HG02571 (cell line): ENCODE measurements around the gene PNMA6A.
"Not testable (repeated sequence)": the region's sequence is repeated elsewhere in the genome, so short reads cannot be mapped to it uniquely, and the experiment has no call there.

Source experiments
- ATAC-seq: cut with Tn5 transposase; IDR thresholded peaks from one replicate; pipeline ENCODE4 v1.9.1; 2021; ENCODE audit warnings: mild to moderate bottlenecking, moderate library complexity; ENCODE audit not compliant: unreplicated experiment

Gene PNMA6A

DNA sequence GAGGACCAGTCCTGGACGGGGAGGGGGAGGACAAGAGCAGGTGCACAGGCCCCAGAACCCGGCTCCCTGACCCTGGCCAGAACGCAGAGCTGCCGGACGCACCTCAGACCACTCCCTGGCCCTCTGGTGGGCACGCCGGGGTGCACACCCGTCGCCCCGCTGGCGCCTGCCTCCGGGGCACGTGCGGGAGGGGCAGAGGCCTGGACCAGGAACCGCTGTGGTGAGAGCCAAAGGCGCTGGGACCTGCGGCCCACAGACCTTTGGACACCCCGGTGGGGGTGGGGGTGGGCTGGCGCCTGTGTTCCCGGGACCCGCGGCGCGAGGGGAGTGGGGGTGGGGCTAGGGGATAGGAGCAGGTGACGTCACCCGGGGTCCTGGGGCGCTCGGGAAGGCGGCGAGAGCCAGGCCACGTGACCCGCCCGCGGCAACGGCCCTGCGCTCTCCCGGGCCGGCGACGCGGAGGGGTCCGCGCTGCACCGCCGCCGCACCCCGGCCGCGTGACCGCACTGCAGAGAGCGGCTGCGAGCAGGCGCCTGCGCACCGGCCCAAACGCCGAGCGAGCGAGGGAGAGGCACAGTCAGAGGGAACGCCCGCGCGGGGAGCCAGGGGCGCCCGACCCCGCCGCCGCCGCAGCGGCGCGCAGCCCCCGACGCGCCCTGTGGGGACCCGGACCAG, at the start of gene PNMA6A:
PNMA6A (plus strand) TSS at position 546 of the 675 bp plus-strand sequence. CDS start 609 bp downstream, outside the sequence.
- ATAC-seq: not testable (repeated sequence)

DNA sequence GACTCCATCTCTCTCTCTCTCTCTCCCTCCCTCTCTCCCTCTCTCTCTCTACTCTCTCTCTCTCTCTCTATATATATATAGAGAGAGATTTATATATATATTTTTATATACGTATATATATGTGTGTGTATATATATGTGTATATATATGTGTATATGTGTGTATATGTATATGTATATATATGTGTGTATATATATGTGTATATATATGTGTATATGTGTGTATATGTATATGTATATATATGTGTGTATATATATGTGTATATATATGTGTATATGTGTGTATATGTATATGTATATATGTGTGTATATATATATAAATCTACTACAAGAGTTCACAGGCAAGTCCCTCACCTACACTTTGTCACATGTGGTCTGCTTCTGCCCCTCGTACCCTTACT, 45.8 kb upstream of the PNMA6A start:
- ATAC-seq: not testable (repeated sequence)

DNA sequence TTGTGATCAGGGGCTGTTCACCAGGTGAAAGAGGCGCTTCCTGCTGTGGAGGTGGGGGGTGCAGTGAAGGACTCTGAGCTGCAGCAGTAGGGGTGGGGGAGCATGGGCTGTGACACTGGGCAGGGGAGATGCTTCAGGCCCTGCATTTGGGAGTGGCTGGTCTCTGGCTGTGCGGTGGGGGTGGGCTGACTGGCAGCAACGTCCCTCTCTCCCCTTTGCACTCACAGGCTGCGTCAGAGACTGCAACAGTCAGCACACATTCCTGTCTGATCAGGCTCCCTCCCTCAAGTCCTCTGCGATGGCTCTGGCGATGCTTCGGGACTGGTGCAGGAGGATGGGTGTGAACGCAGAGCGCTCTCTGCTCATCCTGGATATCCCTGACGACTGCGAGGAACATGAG, 43.8 kb upstream of the PNMA6A start:
- ATAC-seq: not testable (repeated sequence)

DNA sequence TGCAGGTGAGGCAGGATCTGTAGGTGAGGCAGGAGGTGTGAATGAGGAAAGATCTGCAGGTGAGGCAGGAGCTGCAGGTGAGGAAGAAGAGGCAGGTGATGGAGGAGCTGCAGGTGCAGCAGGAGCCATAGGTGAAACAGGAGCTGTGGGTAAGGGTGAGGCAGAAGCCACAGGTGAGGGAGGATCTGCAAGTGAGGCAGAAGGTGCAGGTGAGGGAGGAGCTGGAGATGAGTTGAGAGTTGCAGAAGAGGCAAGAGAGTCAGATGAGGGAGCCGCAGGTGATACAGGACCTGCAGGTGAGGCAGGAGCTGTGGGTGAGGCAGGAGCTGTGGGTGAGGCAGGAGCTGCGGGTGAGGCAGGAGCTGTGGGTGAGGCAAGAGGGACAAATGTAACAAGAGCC, 43.1 kb upstream of the PNMA6A start:
- no peak for ATAC-seq

DNA sequence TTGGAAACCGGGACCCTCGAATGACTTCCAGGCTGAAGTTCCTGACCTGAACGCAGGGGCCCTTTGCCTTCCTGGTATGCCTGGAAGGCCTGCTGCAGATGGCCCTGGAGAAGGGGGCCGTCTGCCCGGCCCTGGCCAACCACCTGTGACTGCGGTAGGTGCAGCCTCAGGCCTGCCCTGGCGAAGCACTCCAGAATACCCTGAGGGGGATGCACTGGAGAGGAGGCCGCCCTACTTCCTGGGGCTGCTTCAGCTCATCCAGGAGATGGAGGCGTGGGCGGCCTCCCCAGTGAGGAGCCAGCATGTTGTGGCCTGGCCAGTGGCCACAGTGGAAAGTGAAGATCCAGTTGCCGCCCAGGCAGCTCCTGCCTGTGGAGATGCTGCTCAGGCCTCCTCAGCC, 42.4 kb upstream of the PNMA6A start:
- no peak for ATAC-seq

DNA sequence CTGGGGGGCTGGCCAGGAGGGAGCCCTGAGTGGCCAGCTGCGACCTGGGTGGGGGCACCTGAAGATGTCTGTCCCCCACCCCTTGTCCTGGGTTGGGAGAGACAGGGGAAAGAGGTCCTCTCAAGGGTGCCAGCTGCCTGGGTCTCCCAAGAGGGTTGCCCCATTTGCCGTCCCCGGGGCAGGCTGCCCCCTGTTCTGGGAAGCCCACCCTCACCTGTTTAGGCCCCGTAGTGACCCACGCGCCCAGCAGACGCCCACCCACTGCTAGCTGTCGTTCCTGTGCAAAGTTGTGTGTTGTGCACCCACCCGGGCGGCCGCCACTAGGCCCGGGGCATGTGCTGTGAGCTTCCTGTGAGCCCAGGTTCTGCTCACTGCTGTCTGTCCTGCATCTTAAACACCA, 41.5 kb upstream of the PNMA6A start:
- ATAC-seq: no peak

DNA sequence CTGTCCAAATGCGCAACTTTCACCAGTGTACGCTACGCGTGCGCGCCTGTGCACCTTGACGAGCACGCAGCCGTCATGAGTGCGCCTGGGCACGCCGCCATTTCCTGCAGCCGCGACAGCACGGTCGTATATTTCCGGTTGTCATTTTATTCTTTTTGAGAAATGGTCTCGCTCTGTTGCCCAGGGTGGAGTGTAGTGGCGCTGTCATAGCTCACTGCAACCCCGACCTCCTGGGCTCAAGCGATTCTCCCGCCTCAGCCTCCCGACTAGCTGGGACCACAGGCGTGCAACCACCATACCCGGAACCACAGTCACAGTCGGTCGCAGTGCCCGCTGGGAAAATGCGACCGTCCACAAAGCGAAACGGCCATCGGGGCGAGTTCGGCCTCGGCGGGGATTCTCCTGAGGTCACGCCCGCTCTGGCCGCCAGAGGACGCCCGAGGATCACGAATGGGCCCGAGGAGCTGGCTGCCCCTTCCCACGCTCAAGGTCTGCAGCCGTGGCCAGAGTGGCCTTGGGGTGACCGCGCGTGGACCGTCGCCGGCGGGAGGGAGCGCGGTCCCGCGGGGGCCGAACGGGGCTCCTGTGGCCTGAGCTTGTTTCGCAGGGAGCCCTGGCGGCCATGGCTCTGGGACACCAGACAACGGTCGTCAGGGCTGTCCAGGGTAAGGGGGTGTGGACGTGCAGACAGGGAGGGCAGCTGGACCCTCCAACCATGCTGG, 39.7 kb upstream of the PNMA6A start:
- no peak for ATAC-seq

DNA sequence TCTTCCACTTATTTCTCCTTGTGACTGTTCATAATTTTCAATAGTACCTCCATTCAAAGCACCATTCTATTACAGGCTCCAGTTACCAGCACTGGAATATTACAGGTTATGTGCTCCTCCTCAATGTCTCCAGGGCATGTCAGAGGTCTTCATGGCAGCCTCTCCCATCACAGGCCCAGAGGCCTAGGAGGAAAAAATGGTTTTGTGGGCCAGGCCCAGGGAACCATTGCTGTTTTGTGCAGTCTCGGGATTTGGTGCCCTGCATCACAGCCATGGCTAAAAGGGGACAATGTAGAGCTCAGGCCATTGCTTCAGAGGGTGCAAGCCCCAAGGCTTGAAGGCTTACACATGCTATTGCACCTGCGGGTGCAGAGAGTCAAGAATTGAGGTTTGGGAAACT, 23.2 kb upstream of the PNMA6A start:
- ATAC-seq: no peak

DNA sequence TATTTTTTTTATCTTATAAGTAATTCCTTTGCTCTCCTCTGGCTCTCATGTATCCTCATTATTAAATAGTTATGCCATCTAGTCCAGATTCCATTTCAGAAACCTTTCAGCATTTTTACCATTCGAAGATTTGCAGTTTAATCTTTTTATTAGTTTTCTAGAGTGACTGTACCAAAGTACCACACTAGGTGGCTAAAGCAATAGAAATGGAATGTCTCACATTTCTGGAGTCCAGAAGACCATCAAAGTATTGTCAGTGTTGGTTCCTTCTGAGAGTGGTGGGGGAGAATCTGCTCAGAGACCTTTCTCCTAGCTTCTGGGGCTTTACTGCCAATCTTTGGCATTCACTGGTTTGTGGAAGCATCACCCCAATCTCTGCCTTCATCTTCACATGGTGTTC, 19.7 kb upstream of the PNMA6A start:
- ATAC-seq: no peak

DNA sequence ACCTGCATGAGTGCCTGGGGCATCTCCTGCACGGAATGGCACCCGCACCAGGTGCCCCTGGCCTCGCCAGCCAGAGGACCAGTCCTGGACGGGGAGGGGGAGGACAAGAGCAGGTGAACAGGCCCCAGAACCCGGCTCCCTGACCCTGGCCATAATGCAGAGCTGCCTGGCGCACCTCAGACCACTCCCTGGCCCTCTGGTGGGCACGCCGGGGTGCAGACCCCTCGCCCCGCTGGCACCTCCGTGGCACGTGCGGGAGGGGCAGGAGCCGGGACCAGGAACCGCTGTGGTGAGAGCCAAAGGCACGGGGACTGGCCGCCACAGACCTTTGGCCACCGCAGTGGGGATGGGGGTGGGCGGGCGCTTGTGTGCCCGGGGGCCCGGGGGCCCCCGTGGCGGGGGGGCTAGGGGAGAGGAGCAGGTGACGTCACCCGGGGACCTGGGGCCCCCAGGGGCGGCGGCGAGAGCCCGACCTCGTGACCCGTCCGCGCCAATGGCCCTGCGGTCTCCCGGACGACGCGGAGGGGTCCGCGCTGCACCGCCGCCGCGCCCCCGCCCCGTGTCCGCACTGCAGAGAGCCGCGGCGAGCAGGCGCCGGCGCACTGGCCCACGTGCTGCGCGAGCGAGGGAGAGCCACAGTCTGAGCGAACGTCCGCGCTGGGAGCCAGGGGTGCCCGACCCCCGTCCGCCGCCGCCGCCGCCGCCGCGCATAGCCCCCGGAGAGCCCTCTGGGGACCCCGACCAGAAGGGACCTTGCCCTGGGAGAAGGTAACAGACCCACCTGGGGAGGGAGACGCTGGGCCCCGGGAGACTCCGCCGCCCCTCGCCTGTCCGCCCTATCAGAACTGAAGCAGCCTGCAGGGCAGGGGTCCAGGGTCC, 16.1 kb upstream of the PNMA6A start, which contains the start of gene PNMA3:
PNMA3 (plus strand) TSS at position 600 of the 879 bp plus-strand sequence. CDS start 586 bp downstream, outside the sequence.
- no peak for ATAC-seq

DNA sequence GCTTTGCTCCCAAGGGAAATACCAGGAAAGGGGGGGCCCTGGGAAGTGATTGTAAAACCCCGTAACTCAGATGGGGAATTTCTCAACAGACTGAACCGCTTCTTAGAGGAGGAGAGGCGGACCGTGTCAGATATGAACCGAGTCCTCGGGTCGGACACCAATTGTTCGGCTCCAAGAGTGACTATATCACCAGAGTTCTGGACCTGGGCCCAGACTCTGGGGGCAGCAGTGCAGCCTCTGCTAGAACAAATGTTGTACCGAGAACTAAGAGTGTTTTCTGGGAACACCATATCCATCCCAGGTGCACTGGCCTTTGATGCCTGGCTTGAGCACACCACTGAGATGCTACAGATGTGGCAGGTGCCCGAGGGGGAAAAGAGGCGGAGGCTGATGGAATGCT, 15.0 kb upstream of the PNMA6A start:
- ATAC-seq: no peak

DNA sequence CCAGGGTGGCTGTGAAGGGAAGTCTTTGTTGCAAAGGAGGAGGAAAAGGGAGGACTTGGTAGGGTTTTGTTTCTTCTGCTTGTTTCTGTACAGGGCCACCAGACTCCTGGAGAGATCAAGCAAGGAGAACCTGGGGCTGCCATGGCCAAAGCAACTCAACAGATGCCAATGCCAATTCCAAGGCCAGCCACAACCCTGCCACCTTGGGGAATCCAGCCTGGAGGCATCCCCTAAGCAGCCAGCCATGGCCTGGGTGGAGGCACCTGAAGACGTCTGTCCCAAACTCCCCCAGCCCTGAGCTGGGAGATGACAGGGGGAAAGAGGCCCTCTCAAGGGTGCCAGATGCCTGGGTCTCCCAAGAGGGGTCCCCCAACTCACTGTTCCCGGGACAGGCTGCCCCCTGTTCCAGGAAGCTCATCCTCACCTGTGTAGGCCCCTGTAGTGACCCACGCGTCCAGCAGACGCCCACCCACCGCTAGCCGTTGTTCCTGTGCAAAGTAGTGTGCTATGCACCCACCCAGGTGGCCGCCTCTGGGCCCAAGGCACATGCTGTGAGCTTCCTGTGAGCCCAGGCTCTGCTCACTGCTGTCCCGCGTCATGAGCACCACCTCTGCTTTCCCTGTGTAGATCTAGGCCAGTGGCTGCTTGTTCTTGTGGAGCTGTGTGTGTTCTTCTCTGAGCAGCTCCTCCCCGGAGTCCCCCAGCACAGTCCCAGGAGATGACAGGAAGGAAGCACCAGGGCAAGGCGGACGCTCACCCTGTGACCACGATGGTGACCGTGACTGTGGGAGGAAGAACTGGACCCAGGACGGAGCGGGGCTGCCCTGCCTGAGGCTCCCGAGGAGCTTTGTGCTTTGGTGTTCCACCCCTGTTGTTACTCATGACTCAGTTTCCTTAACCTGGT, 12.8 kb upstream of the PNMA6A start:
- ATAC-seq: no peak

DNA sequence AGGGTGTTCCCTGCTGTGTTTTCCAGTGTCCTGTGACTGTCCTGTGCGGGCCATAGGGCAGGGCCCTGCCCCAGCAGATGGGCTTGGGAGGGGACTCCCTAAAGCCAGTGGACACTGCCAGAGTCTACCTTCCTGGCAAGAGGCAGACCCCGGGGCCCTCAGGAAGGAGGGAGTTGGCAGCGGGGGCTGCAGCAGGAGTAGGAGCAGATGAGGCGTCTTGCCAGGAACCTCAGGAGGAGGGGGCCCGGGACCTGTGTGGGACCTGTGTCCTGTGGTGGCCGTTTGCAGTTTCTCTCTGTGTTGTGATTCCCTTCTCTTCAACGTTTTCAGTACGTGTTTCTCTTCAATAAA, 12.2 kb upstream of the PNMA6A start:
- no peak for ATAC-seq

DNA sequence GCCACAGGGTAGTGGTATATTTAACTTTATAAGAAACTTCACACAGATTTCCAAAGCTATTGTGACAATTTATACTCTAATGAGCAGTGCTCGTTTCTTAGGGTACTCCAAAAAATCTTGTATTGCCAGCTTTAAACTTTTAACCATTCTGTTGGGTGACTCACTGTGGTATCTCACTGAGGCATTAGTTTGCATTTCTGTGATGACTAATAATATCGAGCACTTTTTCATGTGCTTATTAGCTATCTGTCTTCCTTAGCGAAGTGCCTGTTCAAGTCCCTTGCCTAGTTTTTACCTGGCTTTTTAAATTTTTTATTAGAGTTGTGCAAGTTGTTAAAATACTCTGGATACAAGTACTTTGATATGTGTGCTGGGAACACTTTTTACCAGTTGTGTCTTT, 10.5 kb upstream of the PNMA6A start:
- ATAC-seq: no peak

DNA sequence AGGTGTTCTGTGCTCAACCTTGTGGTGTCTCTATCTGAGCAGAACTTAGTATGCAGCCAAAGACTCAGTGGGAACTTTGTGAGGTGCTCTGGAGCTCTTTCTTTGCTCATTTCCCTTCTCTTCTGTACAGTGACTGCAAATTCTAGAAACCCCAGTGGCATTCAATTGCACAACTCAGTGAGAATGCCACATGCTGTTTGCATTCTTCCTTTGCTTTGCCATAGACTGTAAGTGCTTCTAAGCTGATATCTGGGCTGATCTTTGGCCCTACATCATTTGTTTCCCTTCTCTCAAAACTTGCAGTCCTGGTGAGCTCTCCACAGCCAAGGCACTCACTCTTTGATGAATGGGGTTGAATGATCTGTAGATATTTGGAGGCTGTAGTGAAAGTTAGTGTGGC, 8.9 kb upstream of the PNMA6A start:
- no peak for ATAC-seq

DNA sequence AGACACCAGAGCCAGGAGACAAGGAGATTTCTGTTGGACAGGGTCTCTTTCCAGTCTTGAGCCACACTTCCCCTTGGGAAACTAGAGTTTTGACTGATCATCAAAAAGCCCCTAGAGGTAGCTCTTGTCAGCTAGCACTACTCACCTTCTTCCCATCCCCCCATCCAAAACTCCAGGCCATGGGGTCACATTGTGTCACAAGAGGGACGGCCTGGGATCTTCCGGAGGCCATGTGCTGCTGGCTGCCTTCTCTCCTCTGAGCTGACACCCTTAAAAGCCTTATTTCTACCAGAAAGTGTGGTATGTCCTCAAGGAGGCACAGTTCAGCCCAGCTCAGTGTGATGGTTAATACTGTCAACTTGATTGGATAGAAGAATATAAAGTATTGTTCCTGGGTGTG, 8.2 kb upstream of the PNMA6A start:
- ATAC-seq: no peak

DNA sequence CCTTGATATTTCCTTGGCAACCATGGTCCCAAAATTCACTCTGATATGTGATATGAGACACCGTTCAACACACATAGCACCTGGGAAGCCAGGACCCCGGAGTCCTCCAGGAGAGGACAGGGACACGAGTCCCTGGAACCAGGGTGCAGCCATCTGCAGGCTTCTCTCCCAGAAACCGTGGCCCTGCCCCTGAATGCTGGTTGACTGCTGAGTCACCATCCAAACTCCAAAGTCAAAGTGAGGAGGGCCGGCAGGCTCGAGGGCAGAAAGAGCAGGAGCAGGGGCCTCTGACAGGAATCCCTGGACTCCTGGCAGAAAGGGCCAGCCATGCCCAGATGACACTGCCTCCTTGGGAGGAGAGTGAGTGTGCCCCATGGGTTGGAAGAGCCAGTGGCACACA, 6.9 kb upstream of the PNMA6A start:
- no peak for ATAC-seq

DNA sequence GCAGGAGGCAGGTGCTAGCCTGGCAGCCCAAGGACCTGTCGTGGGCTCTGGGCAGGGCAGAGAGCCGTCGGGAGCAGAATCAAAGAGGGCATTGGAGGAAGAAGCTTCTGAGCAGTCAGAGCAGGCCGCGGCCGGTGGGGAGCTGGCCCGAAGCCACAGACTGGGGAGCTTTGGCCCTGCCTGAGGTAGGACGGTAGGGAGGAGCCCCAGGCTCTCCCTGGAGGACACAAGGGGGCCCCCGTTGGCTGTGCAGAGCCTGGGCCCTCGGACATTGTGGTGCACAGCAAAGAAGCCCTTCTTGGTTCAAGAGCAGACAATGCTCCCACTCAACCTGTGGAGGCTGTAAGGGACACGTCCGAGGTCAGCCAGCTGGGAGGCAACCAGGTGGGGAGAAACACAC, 5.9 kb upstream of the PNMA6A start:
- ATAC-seq: not testable (repeated sequence)

DNA sequence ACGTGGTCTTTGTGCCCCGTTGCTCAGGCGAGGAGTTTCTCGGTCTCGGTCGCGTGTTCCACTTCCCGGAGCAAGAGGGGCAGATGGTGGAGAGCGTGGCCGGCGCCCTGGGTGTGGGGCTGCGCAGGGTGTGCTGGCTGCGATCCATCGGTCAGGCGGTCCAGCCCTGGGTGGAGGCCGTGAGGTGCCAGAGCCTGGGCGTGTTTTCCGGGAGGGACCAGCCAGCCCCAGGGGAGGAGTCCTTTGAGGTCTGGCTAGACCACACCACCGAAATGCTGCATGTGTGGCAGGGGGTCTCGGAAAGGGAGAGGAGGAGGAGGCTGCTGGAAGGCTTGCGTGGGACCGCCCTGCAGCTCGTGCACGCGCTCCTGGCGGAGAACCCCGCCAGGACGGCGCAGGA, 1.1 kb downstream of the PNMA6A start:
- not testable (repeated sequence) for ATAC-seq

DNA sequence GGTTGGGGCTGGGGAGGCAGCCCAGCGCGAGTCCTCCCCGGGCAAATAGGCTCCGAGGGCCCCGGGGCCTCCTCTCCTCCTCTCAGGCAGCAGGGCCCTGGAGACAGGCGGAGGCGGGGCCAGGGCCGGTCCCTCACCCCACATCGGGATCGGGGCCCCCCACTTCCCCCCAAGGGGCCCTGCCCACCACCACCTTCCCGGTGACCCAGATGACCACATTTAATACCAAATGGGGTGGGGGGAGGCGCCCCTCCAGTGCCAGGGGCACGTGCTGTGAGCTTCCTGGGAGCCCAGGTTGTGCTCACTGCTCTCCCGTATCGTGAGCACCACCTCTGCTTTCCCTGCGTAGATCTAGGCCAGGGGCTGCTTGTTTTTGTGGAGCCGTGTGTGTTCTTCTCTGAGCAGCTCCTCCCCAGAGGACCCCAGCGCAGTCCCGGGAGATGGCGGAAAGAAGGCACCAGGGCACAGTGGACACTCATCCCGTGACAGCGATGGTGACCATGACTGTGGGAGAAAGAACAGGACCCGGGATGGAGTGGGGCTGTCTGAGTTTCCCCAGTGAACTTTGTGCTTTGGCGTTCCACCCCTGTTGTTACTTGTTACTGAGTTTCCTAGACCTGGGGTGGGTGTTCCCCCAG, 2.1 kb downstream of the PNMA6A start:
- no peak for ATAC-seq
